Mesendoderm (in vitro differentiated cells): Measurements from ENCODE around the gene XIRP1.
"Not testable (repeated sequence)": the region's sequence is repeated elsewhere in the genome, so short reads cannot be mapped to it uniquely, and the experiment has no call there.

ENCODE experiments used
- DNase-seq: peaks from one replicate; pipeline ENCODE4 v3.0.0; 2013
- H2AK5ac ChIP-seq: 2 replicates; pipeline ENCODE4 v1.6.1; 2013; ENCODE audit warnings: low read length, inconsistent platforms
- H2BK120ac ChIP-seq: 2 replicates; pipeline ENCODE4 v1.6.1; 2013; ENCODE audit warnings: low read depth, mild to moderate bottlenecking, low read length, moderate library complexity, mixed read lengths
- H2BK15ac ChIP-seq: replicated peaks from 2 replicates; pipeline ENCODE4 v1.6.1; 2013; ENCODE audit warnings: low read depth, mild to moderate bottlenecking, moderate library complexity
- H2BK5ac ChIP-seq: 2 replicates; pipeline ENCODE4 v1.6.1; 2013; ENCODE audit warnings: low read length, inconsistent platforms
- H3K18ac ChIP-seq: 2 replicates; pipeline ENCODE4 v1.6.1; 2013; ENCODE audit warnings: mild to moderate bottlenecking, low read length, mixed read lengths
- H3K23ac ChIP-seq: one replicate; pipeline ENCODE4 v1.6.1; 2013; ENCODE audit warnings: low read length
- H3K27ac ChIP-seq: 2 replicates; pipeline ENCODE4 v1.5.1; 2013; ENCODE audit warnings: low read depth, mild to moderate bottlenecking, inconsistent platforms, low read length, moderate library complexity
- H3K27me3 ChIP-seq: 2 replicates; pipeline ENCODE4 v1.6.1; 2013; ENCODE audit warnings: low read length, control low read depth, mild to moderate bottlenecking, inconsistent platforms; ENCODE audit not compliant: insufficient read depth, poor library complexity
- H3K36me3 ChIP-seq: 2 replicates; pipeline ENCODE4 v1.6.1; 2013; ENCODE audit warnings: low read length, inconsistent platforms; ENCODE audit not compliant: control insufficient read depth, insufficient read depth
- H3K4ac ChIP-seq: one replicate; pipeline ENCODE4 v1.6.1; 2013; ENCODE audit warnings: low read depth, mild to moderate bottlenecking, low read length, moderate library complexity
- H3K4me1 ChIP-seq: 2 replicates; pipeline ENCODE4 v1.6.1; 2013; ENCODE audit warnings: low read depth, low read length, inconsistent platforms; ENCODE audit not compliant: control insufficient read depth
- H3K4me2 ChIP-seq: 2 replicates; pipeline ENCODE4 v1.6.1; 2013; ENCODE audit warnings: low read length
- H3K4me3 ChIP-seq: 2 replicates; pipeline ENCODE4 v1.5.1; 2013; ENCODE audit warnings: mild to moderate bottlenecking, low read length
- H3K56ac ChIP-seq: one replicate; pipeline ENCODE4 v1.6.1; 2013; ENCODE audit warnings: low read length
- H3K79me1 ChIP-seq: 2 replicates; pipeline ENCODE4 v1.6.1; 2013; ENCODE audit warnings: low read length, inconsistent platforms
- H3K79me2 ChIP-seq: 2 replicates; pipeline ENCODE4 v1.6.1; 2013; ENCODE audit warnings: mild to moderate bottlenecking, low read length; ENCODE audit not compliant: control insufficient read depth, insufficient read depth
- H3K9ac ChIP-seq: 2 replicates; pipeline ENCODE4 v1.6.1; 2013; ENCODE audit warnings: low read length, inconsistent platforms
- H4K5ac ChIP-seq: one replicate; pipeline ENCODE4 v1.6.1; 2013; ENCODE audit warnings: low read length
- H4K8ac ChIP-seq: one replicate; pipeline ENCODE4 v1.6.1; 2013; ENCODE audit warnings: low read depth, mild to moderate bottlenecking, control low read depth, low read length, moderate library complexity
- WGBS: extraction: QIAGEN DNeasy Blood & Tissue Kit; methylation state at CpG from one replicate; pipeline ENCODE4 v1.1.7; 2013; ENCODE audit warnings: low lambda C conversion rate, missing lambda C conversion rate; ENCODE audit not compliant: insufficient coverage; ENCODE audit errors: extremely low coverage; 5-methylcytosine and 5-hydroxymethylcytosine counted together

Gene XIRP1

GRCh38 chr3:39177708-39178332 is 14.6 kb downstream of the XIRP1 start:
- no peaks in the 10 kb centered on the region for H3K27me3 ChIP-seq
- no peaks in the 10 kb centered on the region for H3K36me3 ChIP-seq
- no peak overlapping the region for H3K27ac ChIP-seq
- no peaks in the 10 kb centered on the region for H3K79me2 ChIP-seq
- no peak overlapping the region for H4K8ac ChIP-seq
- WGBS, result no CpG with 5 or more reads among the region's 32 CpGs
- peak overlapping the region; percentile 85 for H3K18ac ChIP-seq
- H3K79me1 ChIP-seq, result no peaks in the 10 kb centered on the region
- peak overlapping the region; percentile 72 for H3K56ac ChIP-seq
- H4K5ac ChIP-seq, result no peak overlapping the region
- H2BK5ac ChIP-seq, result no peak overlapping the region
- H3K4me3 ChIP-seq, result peak overlapping the region; percentile 34
- H2BK120ac ChIP-seq, result peak overlapping the region; percentile 66
- peak overlapping the region; percentile 49 for H3K4me2 ChIP-seq
- peak overlapping the region; percentile 11 for H3K23ac ChIP-seq
- no peak overlapping the region for H2AK5ac ChIP-seq
- H2BK15ac ChIP-seq, result peak overlapping the region; percentile 45
- peak overlapping the region; percentile 63 for H3K9ac ChIP-seq
- H3K4me1 ChIP-seq, result peaks cover 6% of the 10 kb centered on the region
- peak; percentile 94 for DNase-seq
- H3K4ac ChIP-seq, result peak overlapping the region; percentile 72

- WGBS, result no CpG with 5 or more reads among the region's 6 CpGs
- DNase-seq, result no peak
Observed at GRCh38 chr3:39176025-39176714, 16.2 kb downstream of the XIRP1 start.

GRCh38 chr3:39173318-39174125 is 18.9 kb downstream of the XIRP1 start:
- H3K27me3 ChIP-seq, result no peaks in the 10 kb centered on the region
- H3K4me1 ChIP-seq, result peaks cover 4% of the 10 kb centered on the region
- H2BK120ac ChIP-seq, result no peak overlapping the region
- H3K18ac ChIP-seq, result no peak overlapping the region
- no peak overlapping the region for H2BK5ac ChIP-seq
- no peaks in the 10 kb centered on the region for H3K36me3 ChIP-seq
- H3K79me2 ChIP-seq, result no peaks in the 10 kb centered on the region
- H3K27ac ChIP-seq, result no peak overlapping the region
- H3K56ac ChIP-seq, result no peak overlapping the region
- no peak for DNase-seq
- no peak overlapping the region for H4K8ac ChIP-seq
- H2BK15ac ChIP-seq, result no peak overlapping the region
- no peak overlapping the region for H2AK5ac ChIP-seq
- H3K4me2 ChIP-seq, result no peak overlapping the region
- H3K79me1 ChIP-seq, result no peaks in the 10 kb centered on the region
- no peak overlapping the region for H3K4ac ChIP-seq
- no peak overlapping the region for H3K23ac ChIP-seq
- no peak overlapping the region for H4K5ac ChIP-seq
- H3K4me3 ChIP-seq, result no peak overlapping the region
- WGBS, result no CpG with 5 or more reads among the region's 2 CpGs
- H3K9ac ChIP-seq, result no peak overlapping the region

More at GRCh38 chr3:39176025-39176714, 16.2 kb downstream of the XIRP1 start:
- H3K4me1 ChIP-seq, result peaks cover 6% of the 10 kb centered on the region
- no peaks in the 10 kb centered on the region for H3K27me3 ChIP-seq
- no peak overlapping the region for H3K27ac ChIP-seq
- H3K23ac ChIP-seq, result peak overlapping the region; percentile 39
- no peak overlapping the region for H3K9ac ChIP-seq
- no peak overlapping the region for H3K18ac ChIP-seq
- H3K56ac ChIP-seq, result no peak overlapping the region
- no peak overlapping the region for H4K5ac ChIP-seq
- H2BK5ac ChIP-seq, result no peak overlapping the region
- no peak overlapping the region for H2BK15ac ChIP-seq
- H4K8ac ChIP-seq, result no peak overlapping the region
- H3K36me3 ChIP-seq, result no peaks in the 10 kb centered on the region
- H3K4me2 ChIP-seq, result no peak overlapping the region
- H2AK5ac ChIP-seq, result peak overlapping the region; percentile 57
- H3K4me3 ChIP-seq, result no peak overlapping the region
- no peaks in the 10 kb centered on the region for H3K79me2 ChIP-seq
- no peak overlapping the region for H3K4ac ChIP-seq
- H2BK120ac ChIP-seq, result no peak overlapping the region
- no peaks in the 10 kb centered on the region for H3K79me1 ChIP-seq

- H3K23ac ChIP-seq, result no peak overlapping the region
Observed at GRCh38 chr3:39171860-39172259, 20.5 kb downstream of the XIRP1 start.

GRCh38 chr3:39170877-39171276 is 21.5 kb downstream of the XIRP1 start:
- H3K79me1 ChIP-seq, H3K18ac ChIP-seq, H3K79me2 ChIP-seq, H3K4me3 ChIP-seq, H3K9ac ChIP-seq, H2BK120ac ChIP-seq, H4K8ac ChIP-seq, H3K27me3 ChIP-seq, H2AK5ac ChIP-seq, H3K4me1 ChIP-seq, H3K36me3 ChIP-seq, H2BK15ac ChIP-seq, H3K56ac ChIP-seq, DNase-seq, H3K27ac ChIP-seq, H2BK5ac ChIP-seq, H3K4ac ChIP-seq, H3K4me2 ChIP-seq, H4K5ac ChIP-seq: not testable (repeated sequence)
- WGBS, result no CpG with 5 or more reads among the region's 6 CpGs
- H3K23ac ChIP-seq, result peak overlapping the region; percentile 66

More at GRCh38 chr3:39171860-39172259, 20.5 kb downstream of the XIRP1 start:
- Histone ChIP-seq H2BK15ac (no peak overlapping the region), H4K5ac (no peak overlapping the region), H3K27me3 (no peaks in the 10 kb centered on the region), H2BK120ac (no peak overlapping the region), H2BK5ac (no peak overlapping the region), H3K27ac (no peak overlapping the region), H3K79me2 (no peaks in the 10 kb centered on the region), H3K36me3 (no peaks in the 10 kb centered on the region), H2AK5ac (no peak overlapping the region), H3K18ac (no peak overlapping the region), H3K4me1 (no peaks in the 10 kb centered on the region), H3K56ac (no peak overlapping the region), H3K4me2 (no peak overlapping the region), H3K9ac (no peak overlapping the region), H3K79me1 (no peaks in the 10 kb centered on the region), H3K4me3 (no peak overlapping the region), H3K4ac (no peak overlapping the region), H4K8ac (no peak overlapping the region)
- DNase-seq, result no peak
- WGBS, result no CpG with 5 or more reads among the region's 2 CpGs
